GM19463 (cell line): ENCODE data around the gene GPC3.

Experiments
- ATAC-seq: cut with Tn5 transposase; IDR thresholded peaks from one replicate; pipeline ENCODE4 v1.9.1; 2021; ENCODE audit warnings: mild to moderate bottlenecking, moderate library complexity; ENCODE audit not compliant: unreplicated experiment

GPC3 gene

DNA sequence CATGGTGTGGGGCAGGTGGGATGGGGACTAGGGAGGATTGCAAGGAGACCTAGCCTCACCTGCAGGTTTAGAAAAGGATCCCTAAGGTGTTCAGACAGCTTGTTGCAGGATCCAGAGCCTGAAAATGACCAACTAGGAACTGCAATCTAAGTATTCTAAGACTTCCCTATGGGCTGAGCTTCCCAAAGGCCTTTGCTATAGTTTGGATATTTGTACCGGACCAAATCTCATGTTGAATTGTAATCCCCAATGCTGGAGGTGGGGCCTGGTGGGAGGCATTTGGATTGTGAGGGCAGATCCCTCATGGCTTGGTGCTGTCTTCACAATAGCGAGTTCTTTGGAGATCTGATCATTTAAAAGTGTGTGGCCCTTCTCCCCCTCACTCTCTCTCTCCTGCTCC lies 52.1 kb downstream of the GPC3 start:
- no peak for ATAC-seq

DNA sequence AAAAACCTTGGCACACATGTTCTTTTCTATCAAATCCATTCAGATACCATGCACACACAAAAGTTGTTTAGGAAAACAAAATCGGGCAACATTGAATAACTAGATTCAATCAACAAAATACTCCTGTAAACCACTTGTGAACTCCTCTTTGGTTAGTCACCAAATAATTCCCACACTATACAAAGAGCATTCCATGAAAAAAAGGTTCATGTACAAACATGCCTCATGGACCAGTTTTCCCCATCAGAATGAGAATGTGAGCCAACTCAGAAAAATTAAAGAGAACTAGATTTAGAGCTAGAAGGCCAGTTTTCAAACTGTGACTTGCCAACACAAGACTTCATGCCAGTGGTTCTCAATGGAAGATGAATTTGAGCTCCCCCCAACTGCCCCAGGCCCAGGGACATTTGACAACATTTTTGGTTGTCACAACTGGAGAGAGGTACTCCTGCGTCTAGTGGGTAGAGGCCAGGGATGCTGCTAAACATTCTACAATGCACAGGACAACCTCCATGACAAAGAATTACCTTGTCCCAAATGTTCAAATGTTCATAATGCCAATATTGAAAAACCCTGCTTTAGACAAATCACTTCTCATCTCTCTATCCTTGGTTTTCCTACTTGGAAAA lies 55.4 kb downstream of the GPC3 start:
- no peak for ATAC-seq

DNA sequence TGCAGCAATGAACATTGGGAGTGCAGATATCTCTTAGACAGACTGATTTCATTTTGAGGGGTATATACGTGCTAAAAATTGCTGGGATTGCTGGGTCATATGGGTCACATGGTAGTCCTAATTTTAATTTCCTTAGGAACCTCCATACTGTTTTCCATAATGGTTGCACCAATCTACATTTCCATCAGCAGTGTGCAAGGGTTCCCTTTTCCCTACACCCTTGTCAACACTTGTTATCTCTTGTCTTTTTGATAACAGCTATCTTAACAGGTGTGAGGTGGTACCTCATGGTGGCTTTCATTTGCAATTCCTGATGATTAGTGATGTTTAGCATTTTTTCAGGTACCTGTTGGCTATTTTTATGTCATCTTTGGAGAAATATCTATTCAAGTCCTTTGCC lies 57.0 kb downstream of the GPC3 start:
- no peak for ATAC-seq

DNA sequence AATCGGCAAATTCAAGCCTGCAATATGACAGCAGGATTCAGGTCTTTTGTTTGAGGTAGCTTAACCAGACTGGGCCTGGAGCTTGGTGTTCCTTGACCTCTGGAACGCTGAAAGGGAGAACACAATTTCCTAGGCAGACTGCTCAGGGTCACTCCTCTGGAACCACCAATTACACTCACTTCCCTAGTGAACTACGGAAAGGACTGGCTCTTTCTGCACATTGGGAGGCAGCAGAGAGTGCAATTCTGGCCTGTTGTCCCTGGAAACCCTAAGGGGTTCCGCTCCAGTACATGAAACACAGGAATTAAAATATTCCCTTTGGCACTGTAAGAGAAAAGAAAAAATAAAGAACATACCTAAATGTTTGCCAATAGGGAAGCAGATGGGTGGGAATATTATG lies 58.6 kb downstream of the GPC3 start:
- no peak for ATAC-seq

DNA sequence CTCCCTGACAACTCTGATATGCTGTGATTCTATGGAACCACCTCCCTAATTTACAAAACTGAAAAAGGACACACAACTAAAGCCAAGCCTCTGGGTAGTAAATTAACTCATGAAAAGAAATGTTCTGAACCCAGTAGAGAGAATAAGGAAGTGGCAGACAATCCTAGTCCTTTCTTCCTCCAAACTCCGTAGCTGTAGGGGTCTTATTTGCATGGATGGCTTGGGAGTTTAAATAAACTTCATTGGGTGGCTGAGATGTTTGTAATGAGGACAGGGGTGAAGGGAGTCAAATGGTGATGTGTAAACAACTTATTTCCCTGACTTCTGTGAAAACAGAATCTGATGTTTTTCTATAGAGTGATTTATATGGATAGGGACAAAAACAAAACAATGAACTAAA lies 59.3 kb downstream of the GPC3 start:
- no peak for ATAC-seq

DNA sequence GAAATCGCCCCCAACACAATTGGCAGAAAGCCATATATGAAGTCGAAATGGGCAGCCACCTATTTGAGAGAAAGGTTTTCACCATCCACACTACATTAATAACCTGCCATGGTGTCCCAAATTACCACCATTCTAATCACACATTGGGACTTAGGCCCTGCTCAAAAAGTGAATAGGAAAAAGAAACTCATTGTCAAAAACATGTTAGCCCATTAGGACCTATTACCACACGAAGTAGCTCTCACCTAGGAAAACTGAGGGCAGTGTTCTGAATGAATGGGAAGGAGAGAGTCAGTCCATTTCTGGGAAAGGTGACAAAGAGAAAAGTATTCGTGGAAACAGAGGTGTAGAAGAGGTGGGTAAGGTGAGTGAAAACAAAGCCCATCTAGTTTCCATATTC lies 60.8 kb downstream of the GPC3 start:
- no peak for ATAC-seq

DNA sequence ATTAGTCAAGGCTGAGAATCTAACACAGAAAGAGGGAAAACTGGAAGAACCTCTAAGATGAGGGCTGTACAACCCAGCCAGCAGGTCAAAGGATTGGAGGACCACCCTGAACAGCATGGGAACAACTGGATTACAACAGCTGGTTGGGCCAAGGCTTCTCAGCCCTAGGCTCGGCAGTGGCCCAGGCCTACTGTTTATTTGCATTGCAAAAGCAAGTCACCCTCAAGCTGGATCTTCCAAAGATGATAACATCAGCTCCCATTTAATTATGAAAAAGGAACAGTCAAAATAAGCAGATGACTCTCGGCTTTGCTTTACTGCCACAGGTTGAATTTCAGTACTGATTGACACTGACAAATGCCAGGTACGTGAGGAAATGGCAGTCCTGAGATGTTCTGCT lies 61.8 kb downstream of the GPC3 start:
- no peak for ATAC-seq

DNA sequence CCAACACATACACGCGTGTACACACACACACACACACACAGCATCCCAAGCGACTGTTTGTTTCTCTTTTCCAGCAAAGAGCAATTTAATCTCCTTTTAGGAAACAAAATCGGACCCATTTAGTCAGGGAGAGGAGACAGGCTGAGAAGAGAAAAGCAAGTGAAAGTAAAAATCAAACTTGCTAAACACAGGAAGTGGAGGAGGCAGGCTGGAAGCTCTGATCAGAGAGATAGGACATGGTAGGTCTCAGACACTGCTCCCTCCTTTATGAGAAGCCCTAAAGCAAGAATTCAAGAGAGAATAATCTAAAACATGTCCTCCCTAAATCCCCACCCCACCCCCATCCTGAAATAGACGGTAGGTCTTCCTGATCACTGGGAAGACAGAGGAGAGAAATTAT lies 62.3 kb downstream of the GPC3 start:
- no peak for ATAC-seq

DNA sequence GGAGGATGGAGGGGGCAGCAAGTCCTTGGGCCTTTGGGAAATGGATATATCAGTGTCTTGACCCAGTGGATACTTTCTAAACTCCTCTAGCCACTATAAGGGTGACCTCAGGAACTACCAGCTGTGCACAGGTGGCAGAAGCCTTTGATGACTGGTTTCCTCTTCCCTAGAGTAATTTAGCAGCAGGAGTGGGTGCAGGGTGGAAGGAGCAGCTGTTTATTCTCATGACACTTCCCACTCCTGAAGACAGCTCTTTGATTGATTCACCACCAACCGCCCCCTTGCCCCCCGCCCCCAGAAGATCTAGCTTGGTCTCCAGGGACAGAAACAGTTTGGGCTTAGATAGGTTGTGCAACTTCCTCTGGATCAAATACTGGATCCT lies 63.0 kb downstream of the GPC3 start:
- ATAC-seq: no peak

DNA sequence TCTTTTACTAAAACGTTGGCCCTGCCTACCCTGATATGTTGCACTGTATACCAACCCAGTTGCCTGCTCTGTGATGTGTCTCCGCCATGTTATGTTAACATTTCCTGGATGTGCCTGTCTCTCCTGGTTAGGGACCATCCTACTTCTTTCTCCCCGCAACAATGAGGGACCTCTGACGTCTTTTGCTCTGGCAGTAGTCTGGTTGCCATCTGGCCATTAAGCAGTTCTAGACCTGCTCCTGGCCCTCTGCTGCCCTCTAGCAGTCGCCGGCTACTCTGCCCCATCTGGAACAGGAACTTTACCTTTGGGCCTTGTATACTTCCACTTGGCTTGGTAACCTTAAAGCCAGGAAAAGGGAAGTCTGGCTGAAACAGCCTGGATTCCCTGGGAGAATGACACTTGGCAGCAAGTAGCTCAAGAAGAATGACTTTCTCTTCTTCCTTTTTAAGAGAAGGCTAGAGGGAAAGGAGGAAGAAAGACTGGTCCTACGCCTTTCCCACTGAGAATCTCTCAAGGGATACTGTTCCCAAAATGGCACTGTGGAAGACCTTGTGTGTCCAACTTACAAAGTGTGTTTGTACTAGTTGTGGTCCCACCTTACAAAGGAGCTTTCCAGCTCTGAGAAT lies 63.5 kb downstream of the GPC3 start:
- peak; percentile 59 for ATAC-seq

DNA sequence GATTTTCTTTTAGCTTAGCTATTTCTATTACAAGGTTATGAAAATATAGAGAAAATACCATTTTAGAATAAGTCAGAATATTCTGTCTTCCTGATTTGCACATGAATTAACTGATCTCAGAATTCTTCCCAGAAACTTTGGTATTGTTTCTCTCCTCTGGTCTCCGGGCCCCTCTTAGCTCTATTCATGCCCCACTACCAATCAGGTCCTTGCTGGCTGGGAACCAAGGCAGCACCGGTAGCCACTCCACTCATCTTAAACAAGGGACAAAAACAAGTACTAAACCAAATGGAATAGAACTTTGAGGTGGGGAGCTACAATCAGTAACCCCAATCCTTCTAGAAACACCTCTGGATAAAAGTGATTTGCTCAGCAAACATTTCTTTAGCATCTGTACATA lies 64.3 kb downstream of the GPC3 start:
- no peak for ATAC-seq

DNA sequence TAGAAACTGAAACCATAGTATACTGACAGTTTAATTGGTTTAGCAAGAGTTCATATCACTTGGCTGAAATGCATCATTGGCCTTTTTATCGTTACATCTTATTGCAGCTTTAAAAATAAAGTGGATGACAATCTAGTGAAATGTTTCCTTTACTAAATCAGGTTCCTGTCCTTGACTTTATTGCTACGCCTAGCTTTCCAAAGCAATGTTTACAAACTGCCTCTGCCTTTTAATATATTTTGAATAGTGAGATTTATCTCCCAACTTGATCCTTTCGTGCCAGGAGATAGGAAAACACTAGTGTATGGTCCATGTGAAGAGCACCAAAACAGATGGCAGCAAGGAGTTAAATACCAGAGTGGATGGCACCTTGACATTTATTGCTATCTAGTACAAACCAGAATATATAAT lies 67.0 kb downstream of the GPC3 start:
- ATAC-seq: no peak

DNA sequence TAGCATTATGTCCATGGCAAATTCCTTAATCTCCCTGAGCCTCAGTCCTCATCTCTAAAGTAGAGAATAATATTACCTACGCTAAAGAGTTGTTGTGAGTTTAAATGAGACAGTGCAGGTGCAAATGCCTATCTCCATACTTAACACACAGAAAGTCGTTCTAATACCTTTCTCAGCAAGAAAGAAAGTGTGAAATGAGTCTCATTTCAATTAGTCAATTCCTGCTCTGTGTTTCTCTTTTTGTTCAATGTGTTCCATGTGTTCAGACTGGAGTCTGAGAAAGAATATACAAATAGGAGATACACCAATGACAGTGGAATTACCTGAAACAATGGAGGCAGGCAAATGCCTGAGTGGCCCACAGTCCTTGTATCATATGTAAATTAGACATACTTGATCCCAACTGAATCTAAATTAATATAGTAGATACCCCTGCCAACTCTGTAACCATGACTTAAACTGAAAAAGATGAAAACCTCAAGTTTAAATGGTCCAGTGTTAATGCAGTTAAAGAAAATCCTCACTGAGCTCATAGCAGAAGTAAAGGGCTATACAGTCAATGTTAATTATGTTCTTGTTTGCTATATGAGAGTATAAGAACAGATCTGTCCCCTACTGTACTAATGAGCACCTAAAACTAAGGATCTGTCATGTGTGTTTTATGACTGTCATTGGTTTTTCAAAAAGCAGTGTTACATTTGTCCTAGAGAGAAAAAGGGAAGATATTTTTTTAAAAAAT lies 68.2 kb downstream of the GPC3 start:
- ATAC-seq: peak; percentile 54

DNA sequence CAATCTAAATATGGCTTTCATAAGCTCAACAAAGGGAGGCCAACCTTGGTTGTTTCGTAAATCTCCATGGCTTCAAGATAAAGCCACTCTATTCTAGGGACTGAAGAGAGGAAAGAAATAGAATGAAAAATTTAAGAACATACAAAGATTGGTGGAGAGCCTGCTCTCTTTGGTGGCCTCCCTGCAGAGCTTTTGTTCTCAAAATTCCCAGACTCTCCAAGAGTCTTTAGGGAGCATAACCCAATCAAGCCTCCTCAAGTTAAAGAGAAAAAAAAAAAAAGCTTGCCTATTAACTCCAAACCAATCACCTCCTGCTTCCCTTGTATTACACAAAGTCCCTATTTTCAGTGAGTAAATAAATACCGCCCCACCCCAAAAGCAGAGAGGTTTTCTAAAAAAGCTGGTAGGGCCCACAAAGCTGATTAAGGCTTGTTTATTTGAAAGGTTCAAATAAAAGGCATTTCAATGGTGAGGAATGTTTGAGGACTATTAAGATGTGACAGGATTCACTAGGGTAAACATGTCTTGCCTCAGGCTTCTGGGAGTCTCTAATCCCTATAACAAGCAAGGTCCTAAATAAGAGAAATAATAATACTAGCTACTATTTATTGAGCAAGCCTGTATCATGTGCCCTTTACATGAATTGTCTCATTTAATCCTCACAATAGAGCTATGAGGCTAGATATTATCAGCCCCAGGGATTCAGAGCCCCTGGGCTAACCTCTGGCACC lies 71.6 kb downstream of the GPC3 start:
- no peak for ATAC-seq

DNA sequence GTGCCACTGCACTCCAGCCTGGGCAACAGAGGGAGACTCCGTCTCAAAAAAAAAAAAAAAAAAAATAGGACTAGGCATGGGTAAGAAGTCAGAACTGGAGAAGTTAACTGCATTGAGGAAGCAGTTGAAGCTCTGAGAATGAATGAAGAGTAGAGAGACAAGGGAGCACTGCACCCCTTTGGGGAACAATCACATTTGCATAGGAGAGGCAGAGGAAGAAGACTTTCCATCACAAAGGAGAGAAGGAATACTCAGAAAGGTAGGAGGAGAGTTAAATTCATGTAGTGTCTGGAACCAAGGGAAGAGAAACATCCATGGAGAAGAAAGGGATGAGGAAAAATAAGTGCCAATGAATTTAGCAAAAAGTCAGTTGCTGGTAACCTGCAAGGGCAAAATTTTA lies 72.4 kb downstream of the GPC3 start:
- no peak for ATAC-seq

DNA sequence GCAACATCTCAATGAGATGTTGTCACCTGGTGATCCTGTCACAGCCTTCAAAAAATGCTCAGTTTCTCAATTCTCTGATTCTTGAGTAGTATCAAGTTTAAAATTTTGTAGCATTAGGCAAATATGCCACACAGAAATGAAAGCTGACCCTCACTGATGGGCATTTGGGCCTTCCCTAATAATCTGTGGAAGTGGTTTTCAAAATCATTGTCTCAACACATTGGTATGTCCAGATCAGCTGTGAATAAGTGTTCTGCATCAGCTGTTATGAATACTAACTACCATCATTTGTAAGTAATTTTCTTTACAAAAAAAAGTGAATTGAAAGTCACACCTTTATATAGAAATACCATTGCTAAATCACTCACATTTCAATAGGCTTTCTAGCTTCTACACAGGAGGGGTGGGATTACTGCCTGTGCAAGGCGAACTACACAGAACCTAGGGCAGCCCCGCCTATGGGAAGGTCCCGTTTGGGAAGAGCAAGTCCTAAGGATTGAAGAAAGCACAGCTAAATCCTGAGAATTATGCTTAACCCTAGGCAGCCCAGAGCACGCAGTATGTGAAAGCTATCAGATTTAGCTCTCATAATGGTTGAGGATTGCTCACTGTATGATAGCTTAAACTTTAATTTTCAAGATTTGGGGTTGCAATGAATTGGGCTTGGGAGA lies 73.4 kb downstream of the GPC3 start:
- no peak for ATAC-seq

DNA sequence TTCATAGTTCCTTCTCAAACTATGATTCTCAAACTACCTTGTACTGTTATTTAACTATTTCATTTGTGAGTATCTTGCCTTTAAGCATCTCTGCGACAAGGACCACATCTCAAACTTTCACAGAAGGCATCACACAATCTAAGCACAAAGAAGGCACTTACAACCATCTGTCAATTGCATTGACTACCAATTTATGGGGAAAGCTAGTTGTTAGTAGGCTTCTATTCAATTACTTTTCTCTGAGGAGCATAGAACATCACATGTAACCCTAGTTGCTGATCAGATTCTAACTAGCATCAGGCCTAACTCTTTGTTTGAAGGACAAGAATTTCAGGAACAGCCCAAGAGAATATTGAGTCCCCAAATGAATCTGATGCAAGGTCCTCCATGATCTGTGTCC lies 74.9 kb downstream of the GPC3 start:
- no peak for ATAC-seq

DNA sequence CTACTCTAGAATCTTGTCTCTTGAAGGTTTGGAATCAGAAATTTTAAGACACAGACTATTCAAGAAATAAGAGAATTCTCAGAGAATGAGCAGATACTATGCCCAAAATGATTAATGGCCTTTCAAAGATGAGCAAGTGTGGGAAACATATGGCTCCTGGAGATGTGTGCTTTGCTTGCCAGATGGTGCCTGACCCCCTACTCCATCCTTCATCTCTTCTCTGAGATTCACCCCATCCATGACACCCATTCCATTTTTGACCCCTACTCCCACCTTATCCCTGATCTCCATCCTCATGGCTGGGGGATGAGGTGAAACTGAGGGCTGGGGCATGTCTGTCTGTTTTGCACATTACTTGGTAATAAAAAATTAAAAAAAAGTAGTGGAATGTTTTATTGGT lies 75.5 kb downstream of the GPC3 start:
- ATAC-seq: no peak

DNA sequence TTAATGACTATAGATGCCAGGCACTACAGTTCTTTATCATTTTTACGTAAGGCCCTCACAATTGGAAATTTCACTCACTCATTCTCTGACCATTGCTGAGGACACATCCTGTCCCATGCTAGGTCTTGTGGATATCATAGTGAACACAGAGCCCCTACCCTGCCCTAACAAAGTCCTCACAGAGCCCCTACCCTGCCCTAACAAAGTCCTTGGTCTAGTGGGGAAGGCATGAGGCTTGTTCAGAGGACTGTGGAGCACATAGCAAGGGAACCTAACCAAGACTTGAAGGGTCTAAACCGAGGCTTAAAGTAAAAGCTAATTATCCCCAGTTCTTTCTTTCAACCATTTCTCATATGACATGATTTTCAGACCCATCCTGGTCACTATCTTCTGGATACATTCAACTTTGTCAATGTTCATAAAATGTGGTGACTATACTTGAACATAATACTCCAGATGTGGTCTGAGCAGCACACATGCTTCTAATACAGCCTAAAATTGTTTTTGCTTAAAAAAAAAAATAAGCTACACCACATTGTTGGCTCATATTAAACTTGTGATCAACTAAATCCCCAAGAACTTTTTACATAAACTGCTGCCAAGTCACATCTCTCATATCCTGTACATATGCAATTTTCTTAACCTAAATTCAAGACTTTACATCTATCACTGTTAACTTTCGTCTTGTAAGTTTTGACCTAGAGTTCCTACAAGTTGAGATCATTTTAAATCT lies 77.0 kb downstream of the GPC3 start:
- ATAC-seq: no peak

DNA sequence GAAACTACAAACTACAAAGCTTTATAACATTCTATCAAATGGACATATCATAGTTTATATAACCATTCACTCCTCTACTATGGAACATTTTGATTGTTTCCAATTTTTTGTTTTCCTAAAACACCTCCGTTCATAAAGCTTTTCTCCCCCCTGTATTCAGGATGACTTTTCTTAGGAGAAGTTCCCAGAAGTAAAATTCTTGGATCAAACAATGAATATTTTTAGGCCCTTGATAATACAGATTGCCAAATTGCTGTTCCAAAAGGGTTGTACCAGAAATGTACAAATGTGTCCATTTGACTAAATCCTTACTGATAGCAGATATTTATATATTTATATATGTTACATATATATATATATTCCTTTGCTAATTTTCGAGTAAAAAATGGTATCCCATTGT lies 77.8 kb downstream of the GPC3 start:
- ATAC-seq: no peak

DNA sequence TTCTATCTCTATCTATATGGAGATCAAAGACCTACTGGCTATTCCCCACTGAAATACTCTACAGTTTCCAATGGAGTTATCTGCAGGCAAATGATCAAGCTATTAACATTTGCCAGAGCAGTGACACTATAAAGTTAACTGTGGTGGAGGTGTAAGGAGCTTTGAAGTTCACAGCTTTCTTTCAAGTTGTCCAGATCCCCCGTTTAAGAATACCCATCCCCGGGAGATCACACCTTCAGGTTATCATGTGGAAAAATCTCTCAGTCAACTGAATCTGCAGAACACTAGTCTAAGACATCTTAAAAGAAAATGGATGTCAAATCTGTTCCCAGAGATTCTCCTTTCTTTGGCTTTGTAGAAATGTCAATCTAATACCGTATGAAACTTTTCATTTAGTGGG lies 80.1 kb downstream of the GPC3 start:
- ATAC-seq: no peak
